NCI-H82 (cell line): ENCODE results near the gene KREMEN2.

Source experiments
- DNase-seq: peaks from one replicate; lab custom pipeline; 2025; lab: John Stamatoyannopoulos, UW

The KREMEN2 gene

DNA sequence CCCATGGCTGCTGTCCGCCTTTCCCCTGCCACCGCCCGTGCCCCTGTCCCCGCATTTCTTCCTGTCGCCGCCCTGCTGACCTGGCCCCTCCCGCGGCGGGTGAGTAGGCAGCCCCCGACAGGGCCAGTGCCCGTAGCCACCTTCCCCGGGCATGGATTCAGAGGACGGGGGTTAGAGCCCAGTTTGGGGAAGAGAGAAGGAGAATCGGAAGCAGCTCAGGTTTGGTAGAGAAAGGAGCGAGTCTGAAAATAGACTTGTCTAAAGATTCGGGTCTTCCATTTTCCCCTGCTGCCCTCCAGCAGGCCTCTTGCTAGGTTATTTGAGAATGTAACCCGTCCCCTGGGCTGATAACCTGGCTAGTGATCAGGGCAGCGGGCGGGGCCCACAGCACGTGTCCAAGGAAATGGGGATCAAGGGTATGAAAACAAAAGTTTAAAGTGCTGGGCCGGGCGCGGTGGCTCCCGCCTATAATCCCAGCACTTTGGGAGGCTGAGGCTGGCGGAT is 40.8 kb downstream of the KREMEN2 start:
- DNase-seq, result peak; percentile 51

DNA sequence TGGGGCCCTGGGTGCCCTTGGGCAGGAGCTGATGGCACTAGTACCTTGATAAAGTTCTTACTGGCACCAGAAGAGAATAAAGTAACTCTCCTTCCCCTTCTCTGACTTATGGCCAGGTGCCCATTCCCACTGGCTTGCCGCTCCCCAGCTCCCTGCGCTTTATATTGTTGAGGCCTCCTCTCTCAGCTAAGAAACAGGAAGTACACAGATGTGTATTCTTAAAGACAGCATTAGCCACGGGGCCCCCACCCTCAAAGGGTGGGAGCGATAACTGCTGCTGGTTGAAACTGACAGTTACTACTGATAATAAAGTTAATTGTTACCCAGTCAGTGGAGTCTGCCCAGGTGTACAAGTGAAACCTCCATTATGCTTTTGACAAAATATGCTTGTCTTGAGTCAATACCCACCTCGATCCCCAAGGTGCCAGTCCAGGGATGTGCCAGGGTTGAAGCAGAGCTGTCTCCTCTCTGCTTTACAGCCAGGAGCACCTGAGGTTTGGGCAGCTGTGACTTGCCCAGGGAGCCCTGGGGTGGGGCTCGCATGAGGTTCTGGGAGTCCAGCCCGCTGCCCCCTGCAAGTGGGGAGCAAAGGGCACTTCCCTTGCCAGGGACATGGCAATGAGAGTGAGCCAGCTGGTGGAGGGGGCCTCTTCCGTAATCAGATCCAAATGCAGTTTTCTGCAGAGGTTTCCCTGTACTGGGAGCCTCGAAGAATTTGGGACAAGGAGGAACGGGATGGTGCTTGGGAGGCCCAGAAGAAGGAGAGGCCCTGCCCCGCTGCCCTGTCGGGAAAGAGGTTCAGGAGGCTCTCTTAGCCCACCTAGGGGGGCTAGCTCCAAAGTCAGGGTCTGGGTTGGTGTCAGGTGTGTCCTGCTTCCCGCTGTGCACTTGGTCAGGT is 43.2 kb downstream of the KREMEN2 start:
- no peak for DNase-seq

DNA sequence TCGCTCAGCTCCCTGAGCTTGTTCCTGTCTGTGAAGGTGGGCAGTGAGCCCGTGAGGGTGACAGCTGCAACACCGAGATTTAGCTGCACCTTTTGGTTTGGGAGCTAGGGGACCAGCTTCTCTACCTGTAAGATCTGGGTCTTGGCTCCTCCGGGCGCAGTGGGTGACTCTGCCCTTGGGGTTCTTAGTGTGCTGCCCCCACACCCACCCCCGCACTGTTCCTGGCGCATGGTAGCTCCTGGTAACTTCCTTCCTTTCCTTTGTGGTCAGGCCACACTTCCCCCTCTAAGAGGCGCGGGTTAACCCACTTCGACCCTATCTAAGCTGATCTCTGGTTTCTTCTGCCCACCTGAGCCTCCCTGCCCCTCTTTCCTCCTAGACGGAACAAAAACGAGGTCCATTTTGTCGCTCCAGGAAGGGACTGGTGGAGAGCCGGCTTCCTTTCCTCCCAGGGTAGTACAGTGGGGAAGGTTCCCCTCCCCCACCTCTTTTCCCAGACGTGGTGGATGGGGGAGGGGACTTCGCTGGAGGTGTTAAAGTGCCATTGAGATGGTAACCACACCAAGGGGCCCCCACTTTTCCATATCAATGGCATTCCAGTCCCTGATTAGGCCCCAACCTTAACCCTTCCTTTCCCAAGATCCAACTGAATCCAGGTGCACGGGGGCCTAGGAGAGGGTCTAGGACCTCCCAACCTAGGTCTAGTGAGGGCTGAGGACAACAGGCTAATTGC is 44.0 kb downstream of the KREMEN2 start:
- no peak for DNase-seq

DNA sequence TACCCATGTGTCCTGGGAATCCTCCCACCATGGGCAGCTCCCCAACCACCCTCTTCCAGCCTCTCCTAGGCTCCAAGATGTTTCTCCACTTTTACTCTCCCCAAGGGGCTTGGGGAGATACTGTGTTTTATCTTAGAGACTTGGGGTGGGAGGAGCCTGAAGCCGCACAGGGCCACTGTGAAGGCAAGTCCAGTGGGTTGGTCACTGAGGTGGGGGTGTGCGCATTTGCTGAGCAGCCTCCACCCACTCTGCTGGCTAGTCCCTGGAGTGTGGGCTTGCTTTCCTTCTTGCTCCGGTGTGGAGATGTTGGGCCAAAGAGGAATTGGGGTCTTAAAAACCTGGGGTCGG is 44.6 kb downstream of the KREMEN2 start:
- DNase-seq, result no peak

DNA sequence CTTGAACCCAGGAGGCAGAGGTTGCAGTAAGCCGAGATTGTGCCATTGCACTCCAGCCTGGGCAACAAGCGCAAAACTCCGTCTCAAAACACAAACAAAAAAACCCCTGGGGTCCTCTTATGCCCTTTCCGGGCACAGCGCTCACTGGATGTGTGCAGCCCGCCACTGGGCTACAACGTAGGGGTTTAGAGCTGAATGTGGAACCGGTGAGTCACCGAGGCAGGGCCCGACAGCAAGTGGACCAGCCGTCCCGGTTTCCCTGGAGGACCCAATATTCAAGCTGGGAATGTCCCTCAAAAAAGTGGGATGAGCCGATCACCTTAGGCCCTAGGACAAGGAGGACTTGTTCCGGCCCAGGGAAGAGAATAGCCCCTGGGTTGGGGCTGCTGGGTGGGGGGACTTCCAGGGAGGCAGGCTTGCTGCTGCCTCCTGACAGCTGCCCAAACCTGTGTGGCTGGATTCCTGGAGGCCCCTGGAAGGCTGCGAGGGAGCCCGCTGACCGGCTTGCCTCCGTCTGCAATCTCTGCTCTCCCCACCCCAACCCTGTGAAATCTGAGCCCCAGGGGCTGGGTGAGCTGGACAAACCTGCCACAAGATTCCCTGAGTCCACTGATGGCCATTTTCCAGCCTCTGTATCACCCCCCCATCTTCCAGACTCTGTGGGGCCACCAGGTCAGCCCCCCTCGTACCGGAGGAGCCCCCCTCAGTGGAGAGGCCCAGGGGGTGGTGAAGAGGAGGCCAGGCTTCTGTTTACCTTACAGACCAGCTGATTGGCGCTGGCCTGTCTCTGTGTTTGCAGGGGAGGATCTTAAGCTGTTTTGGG is 45.7 kb downstream of the KREMEN2 start:
- DNase-seq, result no peak

DNA sequence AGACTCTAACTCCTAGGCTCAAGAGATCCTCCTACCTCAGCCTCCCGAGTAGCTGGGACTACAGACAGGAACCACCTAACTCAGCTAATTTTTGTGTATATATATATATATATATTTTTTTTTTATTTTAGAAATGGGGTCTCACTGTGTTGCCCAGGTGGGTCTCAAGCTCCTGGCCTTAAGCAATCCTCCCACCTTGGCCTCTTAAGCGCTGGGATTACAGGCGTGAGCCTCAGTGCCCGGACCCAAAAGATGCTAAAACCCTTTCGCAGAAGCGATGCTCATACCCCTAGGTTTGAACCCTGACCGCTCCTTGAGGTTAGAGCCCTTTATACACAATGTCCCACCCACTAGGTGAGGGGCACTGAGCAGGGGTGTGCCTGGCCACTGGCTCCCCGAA is 46.4 kb downstream of the KREMEN2 start:
- no peak for DNase-seq

DNA sequence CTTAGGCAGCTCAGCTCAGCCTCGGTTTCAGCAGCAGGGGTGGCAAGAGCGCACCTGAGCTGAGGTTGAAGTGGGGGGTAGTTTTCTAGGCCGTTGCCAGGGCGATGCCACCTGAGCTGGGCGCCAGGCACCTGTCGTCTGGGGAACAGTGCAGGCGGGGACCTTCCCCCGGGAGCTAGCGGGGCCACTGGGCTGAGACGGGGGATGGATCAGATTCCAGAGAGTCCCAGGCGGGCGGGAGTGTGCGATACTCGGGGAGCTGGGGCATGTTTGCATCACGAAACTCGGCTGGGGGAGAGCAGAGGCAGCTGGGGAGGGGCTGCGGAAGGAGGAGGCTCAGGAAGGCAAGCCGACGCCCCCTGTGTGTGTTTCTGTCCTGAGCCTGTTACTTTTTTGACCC is 48.2 kb downstream of the KREMEN2 start:
- no peak for DNase-seq

DNA sequence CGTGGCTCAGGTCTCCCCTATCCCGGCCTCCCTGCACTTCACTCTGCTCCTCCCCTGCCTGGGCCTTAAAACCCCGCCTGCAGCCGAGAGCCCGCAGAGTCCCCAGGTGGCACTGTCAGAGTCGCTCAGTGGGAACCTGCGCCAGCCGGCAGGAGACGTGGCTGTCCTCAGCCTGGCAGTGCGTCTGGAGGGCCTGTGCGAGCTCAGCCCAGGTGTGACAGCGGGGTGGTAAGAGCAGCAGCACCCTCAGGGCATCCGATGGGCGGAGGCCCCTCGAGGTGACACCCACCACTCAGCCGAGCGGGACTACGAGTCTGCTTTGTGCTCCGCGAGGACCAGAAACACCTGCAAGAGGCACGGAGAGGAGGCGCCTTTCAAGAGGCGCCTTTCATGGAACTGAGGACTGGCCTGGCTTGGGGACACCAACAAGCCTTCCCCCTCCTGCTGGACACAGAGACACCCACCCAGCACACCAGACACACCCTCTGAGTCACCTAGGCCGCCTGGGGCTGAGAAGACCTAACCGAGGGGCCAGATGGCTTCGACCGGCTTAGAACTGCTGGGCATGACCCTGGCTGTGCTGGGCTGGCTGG is 48.8 kb downstream of the KREMEN2 start, which contains the start of gene CLDN9:
TSS of gene CLDN9 (plus strand) at position 96 of the 593 bp plus-strand sequence. CDS start at position 536, 440 bp downstream.
- DNase-seq, result no peak

DNA sequence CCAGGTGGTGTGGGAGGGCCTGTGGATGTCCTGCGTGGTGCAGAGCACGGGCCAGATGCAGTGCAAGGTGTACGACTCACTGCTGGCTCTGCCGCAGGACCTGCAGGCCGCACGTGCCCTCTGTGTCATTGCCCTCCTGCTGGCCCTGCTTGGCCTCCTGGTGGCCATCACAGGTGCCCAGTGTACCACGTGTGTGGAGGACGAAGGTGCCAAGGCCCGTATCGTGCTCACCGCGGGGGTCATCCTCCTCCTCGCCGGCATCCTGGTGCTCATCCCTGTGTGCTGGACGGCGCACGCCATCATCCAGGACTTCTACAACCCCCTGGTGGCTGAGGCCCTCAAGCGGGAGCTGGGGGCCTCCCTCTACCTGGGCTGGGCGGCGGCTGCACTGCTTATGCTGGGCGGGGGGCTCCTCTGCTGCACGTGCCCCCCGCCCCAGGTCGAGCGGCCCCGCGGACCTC is 49.4 kb downstream of the KREMEN2 start:
- DNase-seq, result no peak

DNA sequence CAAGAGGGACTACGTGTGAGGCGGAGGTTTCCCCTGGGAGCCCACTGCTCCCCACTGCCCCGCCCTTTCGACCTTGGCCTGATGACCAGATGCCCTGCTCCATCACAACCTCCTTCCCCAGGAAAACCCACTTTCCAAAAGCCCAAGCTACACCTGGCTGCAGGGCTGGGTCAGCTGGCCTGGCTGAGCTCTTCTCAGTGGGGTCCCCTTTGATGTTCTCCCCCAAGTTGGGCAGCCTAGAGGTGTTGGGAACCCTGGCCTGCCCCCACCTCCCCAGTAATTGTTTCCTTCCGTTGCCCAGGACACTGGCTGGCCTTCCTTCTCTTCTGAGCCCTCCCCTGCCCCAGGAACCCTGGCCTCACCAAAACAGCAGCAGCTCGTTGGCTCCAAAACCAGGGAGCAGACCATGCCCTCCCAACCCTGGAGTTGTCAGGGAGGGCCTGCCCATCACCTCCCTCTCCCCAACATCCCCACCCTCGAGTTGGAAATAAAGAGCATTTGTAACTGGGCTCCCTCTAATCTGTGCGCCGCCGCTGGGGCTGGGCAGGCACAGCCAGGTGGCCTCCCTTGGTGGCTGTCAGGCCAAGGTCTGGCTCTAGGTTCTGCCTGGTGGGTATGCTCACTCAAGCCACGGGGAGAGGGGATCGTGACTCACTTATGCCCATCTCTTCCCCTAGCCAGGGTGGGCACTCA is 50.1 kb downstream of the KREMEN2 start:
- DNase-seq, result peak; percentile 19

DNA sequence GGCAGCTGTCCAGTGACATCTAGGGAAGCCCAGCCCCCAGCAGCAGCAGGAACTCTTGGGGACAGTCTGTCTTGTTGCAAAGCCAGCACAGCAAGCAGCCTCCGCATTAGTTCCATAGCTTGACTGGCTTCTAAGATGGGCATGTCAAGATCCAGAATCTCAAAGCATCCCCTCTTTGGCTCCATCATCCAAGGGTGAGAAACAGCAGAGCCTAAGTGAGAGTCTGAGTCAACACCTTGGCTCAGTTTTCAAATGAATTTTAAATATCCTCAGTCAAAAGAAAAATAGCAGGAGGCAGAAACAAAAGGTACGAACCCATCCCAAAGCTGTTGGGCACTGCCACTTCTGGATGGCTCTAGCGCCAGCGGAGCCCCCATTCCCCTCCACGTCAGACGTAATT is 50.9 kb downstream of the KREMEN2 start:
- DNase-seq, result no peak

DNA sequence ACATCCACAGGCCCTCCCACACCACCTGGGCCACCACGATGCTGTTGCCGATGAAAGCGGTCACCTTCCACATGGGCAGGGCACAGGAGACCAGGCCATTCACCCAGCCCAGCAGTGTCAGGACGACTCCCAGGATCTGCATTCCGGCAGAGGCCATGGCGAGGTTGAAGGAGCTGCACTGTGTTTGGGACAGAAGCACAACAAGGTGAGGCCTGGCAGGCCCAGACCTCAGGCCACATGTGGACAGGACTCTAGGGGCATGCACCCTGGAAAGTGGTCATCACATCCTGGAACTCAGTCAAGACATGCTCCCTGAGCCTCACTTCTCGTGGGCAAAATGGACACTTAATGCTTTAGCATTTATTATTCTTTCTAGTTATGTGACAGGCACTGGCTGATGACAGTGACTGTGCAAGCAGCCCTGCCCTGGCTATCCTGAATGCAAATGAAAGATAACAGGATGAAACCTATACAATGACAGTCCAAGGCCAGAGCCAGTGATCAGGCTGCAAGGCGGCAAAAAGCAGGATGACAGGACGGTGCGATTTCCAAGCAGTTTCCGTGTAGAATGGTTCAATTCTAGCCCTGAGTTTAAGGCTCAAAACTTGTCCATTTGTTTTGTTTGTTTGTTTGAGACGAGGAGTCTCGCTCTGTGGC is 51.9 kb downstream of the KREMEN2 start:
- DNase-seq, result no peak

DNA sequence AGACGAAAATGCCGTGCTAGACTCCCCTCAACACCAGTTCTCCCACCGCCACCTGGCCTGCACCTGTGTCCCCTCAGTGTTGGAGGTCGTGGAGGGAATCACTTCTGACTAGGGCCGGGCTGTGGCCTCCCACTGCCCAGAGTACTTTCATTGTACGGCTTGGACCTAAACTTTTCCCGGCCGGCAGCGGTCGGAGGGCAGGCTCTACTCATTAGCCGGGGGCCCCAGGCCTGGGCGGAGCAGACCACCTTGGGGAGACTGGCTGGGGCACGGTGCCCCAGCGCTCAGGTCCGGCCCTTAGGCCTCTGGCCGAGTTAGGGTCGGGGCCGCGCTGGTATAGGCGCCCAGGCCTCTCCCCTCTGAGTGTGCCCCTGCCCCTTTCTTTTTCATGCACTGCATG is 53.3 kb downstream of the KREMEN2 start:
- no peak for DNase-seq
